NCI-H748 treated with DMSO at 0.1 percent for 48 hours (cell line): ENCODE measurements around the gene LIPA.
A peak's percentile ranks its signal among the peaks of the same experiment; 100 is the strongest.
"Not testable (repeated sequence)": the region's sequence is repeated elsewhere in the genome, so short reads cannot be mapped to it uniquely, and the experiment has no call there.

Source experiments
- DNase-seq: peaks from one replicate; lab custom pipeline; 2025; lab: John Stamatoyannopoulos, UW

The LIPA gene

DNA sequence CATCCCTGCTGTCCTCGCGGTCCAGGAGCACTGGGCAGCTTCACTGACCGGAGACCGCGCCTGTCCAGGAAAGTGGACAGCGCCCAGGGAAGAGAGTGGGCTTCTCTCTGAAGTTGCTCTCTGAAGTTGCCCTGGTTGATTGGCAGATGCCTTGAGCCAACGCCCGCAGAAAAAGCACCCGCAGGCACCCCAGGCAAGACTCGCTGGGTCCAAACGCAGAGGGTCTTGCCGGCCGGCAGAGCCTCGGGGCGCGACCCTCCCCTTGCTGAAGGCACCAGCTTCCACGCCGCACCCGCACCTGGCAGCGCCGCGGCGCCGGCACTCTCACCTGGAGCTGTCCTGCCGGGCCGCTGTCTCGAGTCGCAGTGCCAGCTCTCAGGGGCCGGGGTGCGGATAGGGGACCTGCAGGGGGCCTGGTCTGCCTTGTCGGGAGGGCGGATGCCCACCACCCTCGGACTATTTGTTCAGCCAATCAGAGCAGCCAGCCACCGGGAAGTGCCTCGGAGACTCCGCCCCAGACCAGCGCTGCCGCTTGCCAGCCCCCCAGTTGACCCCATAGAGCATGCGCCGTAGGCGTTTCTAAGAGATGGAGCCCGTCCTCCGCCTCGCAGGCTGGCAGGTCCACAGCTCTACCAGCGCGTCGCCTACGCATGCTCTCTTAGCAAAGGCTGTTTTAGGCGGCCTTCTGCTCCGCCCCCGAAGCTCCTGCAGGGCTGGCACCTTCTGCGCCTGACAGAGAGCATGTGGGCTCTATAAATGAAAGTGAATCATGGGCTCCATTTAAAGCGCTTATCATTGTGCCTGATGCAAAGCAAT lies at the start of gene LIPA:
Gene LIPA (minus strand): TSS at position 367 of the 816 bp plus-strand sequence. CDS start 4,127 bp downstream, outside the sequence.
- DNase-seq, result peak; percentile 89

DNA sequence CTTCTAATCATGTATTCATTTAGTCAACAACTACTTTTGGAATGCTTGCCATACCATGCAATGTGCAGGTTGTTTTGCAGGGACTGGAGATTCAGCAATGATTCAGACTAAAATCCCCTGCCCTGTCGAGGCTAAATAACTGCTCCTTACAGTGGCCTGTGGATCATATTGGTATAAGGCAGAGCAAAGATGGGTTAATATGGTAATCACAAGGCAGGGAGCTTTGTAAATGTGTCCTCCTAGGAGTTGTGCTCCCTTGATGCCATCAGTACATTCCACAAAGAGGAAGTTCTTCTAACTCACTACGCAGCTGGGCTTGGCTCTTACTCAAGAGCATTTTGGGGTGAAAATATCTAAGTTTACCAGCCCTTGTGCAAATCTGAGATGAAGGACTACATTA lies 49.7 kb upstream of the LIPA start:
- no peak for DNase-seq

DNA sequence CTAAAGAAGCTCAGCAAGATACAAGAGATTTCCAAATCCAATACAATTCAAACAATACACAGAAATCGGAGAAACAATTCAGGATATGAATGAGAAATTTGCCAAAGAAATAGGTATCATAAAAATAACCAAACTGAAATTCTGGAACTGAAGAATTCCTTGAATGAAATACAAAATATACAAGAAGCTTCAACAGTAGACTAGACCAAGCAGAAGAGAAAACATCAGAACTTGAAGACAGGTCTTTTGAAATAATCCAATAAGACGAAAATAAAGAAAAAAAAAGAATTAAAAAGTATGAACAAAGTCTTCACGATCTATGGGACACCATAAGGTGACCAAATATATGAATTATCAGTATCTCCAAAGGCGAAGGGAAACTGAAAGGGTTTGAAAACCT lies 47.5 kb upstream of the LIPA start:
- no peak for DNase-seq

DNA sequence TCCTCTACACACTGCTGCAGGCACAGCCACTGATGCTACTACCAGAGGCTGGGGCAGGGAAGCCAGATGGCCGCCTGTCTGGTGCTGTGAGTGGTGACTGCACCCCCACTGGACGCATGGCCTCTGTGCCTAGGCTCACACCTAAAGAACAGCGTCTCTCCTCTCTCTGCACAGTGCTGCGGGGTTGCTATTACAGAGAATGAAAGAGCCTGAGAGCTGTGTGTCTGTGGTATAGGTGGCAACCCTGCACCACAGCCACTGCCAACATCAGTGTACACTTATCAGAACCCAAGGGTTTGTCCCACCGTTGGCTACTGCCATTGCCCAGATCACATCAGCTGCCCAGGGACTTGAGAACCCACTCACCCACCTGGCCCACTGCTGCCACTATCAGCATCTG lies 46.2 kb upstream of the LIPA start:
- DNase-seq, result no peak

DNA sequence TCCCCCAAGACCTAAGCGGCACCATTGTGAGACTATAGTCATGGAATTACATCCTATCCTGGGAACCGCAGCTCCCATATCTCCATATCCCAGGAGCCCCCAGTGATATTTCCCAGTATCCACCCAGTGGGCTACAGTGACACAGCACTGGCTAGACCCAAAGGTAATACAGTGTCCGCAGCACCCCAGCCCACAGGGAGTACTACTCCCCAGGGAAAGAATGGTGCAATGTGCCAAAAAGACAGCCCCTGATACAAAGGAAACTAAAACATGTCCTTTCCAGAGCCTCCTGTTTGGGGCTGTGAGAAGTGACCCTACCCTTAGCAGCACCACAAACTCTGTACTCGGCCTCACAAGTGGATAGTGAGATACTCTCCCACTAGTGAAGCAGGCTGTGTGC lies 45.8 kb upstream of the LIPA start:
- no peak for DNase-seq

DNA sequence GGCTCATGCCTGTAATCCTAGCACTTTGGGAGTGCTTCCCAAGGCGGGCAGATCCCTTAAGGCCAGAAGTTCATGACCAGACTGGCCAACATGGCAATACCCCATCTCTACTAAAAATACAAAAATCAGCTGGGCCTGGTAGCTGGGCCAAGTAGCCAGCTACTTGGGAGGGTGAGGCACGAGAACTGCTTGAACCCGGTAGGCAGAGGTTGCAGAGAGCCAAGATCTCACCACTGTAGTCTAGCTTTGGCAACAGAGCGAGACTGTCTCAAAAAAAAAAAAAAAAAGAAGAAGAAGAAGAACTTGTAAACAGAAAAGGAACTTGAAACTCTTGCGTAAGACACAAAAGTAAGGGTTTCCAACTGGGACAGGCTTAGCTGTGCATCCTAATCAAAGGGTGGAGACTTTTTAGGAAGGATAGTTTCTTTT lies 44.7 kb upstream of the LIPA start:
- DNase-seq, result no peak

DNA sequence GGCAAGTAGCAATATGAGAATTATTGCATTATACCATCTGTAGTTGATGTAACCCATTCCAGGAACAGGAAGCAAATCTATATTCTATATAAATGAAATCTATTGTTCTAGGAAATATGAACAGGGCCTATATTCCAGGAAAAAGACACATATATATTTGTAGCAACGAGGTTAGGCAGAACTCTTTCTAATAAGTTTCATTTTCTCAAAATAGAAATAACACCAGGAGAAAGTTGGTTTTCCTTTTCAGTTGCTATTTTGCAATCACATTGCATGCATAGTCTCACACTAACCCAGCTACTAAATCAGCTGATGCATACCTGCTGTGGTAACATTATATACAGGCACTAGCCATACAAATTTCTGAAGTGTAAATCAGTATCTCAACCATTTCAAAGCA lies 44.0 kb upstream of the LIPA start:
- DNase-seq, result no peak

DNA sequence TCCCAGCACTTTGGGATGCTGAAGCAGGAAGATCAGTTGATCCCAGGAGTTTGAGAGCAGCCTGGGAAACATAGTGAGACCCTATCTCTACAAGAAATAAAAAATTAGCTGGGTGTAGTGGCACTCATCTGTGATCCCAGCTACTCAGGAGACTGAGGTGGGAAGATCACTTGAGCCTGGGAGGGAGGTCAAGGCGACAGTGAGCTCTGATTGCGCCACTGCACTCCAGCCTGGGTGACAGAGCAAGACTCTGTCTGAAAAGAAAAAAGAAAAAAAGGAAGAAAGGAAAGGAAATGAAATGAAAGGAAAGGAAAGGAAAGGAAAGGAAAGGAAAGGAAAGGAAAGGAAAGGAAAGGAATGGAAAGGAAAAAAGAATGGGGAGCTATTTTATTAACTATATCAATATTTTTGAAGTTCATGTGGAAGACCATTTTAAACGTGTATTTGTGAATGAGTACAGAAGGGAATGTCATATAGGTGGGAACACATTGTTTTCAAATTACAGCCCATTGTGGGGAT lies 43.2 kb upstream of the LIPA start:
- no peak for DNase-seq

DNA sequence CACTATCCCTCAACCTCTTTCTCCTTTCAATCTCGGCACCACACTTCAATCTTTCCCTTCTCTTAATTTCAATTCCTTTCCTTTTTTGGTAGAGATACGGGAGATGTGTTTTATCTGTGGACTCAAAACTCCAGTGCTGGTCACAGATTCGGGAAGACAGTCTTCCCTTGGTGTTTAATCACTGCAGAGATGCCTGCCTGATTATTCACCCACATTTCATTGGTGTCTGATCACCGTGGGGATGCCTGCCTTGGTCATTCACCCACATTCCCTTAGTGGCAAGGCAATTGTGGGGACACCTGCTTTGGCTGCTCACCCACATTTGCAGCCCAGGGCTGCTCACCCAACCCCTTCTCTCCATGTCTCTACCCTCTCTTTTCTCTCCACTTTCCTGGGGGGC lies 33.7 kb upstream of the LIPA start:
- not testable (repeated sequence) for DNase-seq

DNA sequence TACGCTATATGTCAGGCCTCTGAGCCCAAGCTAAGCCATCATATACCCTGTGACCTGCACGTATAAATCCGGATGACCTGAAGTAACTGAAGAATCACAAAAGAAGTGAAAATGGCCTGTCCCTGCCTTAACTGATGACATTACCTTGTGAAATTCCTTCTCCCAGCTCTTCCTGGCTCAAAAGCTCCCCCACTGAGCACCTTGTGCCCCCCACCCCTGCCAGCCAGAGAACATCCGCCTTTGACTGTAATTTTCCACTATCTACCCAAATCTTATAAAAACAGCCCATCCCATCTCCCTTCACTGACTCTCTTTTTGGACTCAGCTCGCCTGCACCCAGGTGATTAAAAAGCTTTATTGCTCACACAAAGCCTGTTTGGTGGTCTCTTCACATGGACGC lies 33.1 kb upstream of the LIPA start:
- not testable (repeated sequence) for DNase-seq

DNA sequence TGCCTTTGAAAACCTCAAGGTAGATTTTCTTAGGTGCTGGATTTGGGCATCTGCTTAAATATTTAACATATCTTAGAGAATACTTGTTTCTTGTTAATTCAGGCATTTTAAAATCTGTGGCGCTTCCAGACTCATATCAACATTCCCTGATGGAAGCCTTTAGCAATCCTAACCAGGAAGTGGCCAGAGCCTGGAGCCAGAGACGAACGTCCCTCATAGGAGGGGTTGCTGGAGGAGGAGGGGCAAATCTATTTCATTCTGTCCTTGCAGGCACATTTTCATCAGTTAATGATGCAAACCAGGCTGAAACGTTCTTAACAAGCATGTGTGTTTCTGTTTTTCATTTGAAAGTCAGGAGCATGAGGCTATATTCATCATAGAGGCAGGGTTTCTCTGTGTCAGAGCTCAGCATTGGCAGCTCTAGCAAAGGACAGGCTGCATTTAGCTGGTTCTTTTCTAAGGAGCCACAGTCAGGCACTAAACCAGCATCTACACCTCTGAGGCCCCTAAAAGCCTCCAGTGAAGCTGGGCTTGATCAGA lies 32.4 kb upstream of the LIPA start:
- no peak for DNase-seq

DNA sequence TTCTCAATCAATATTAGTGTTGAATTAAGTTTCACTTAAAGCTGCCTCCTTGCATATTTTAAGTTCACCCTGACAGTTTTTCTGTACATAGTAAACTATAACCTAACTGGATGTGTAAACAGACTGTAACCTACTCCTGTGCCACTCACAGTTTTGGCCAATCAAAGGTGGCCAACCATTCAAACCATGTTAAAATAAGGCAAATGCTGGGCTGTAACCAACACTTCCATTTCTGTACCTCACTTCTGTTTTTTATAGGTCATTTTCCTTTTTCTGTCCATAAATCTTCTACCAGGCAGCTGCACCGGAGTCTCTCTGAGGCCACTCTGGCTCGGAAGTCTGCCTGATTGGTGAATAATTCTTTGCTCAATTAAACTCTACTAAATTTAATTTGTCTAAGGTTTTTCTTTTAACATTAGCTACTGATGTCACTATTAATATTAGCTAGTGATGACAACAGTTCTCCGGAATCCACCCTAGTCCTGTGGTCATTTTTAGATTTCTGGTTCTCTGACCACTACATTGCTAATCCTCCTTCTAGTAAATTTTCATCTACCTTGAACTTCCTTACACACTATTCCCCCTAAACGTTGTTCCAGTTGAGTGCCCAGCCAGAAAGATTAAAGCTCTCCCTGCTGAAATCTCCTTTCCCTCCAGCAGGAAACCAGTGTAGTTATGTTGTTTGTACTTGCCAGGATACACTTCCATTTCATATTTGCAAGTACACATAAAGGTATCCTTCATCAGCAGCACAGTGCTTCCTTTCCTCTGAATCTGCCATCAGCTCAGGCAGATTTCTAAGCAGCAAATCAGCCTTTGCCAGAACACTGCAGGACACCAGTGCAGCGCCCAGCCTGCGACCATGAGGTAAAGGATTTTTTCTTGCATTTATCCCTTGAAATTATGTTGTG lies 31.7 kb upstream of the LIPA start:
- DNase-seq, result no peak

DNA sequence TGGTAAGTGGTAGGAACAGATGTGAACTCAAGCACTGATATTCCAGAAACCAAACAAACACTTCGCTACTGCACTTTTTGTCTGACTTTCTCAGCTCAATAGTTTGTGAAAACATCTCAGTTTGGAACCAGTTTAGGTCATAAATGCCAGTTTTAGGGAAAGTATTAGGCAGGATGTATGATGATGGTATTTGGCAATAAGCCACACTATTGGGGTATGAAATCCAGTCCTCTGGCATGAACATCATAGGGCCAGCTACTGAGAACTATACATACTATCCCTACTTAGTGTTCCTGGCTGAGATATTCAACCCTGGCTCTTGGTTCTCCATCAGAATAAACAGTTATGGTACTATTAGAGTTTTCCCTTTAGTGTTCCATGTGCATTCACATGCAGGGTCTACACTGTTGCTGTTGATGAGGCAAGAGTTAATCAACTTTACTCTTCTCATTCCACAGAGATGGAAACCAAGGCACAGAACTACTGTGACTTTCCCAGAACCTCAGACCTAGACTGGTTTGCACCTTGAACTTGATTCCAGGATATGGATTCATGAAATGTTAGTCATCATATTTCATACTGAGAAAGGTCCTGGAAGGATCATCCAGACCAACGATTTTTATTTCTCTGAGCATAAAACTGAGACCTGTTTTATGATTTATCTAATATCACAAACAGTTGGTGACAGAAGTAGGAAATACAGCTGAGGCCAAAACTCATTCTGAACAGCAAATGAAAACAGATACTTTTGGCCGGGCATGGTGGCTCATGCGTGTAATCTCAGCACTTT lies 30.2 kb upstream of the LIPA start:
- DNase-seq, result no peak

DNA sequence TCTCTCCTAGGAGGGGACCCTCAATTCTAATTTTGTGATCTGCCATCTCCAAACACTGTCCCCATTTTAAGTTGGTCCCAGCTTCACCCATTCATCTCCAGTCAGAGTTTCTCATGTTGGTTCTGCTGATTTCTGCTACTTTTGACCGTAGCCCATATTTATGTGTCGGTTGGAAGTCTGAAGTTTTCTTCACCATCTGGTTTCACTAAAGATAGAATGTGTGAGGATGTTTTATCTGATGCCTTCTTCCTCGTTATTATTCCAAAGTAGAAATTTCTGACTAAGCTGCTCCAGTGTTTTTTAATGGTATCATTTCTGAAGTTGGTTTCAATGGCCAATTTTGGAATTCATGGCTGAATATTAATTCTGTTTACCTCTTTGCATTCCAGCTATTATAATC lies 28.9 kb upstream of the LIPA start:
- DNase-seq, result no peak

DNA sequence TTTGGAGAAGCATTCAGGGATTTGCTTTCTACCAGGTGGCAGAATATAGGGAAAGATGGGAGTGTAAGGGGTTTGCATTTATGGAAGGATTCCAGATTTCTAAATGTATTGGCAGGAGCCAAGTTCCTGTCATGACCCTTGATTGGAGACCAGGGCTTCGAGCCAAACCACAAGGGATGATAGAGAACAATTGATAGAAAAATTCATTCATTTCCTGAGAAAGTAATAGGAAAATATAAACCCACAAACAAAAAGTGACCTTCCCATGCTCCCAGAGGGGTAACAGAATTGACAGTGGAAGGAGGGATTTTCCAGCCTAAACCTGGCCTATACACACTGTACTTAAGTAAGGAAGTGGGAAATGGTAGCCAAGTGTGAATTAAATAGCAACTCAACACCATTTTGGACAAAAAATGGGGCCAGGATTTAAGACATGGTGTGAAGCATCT lies 27.9 kb upstream of the LIPA start:
- DNase-seq, result no peak

DNA sequence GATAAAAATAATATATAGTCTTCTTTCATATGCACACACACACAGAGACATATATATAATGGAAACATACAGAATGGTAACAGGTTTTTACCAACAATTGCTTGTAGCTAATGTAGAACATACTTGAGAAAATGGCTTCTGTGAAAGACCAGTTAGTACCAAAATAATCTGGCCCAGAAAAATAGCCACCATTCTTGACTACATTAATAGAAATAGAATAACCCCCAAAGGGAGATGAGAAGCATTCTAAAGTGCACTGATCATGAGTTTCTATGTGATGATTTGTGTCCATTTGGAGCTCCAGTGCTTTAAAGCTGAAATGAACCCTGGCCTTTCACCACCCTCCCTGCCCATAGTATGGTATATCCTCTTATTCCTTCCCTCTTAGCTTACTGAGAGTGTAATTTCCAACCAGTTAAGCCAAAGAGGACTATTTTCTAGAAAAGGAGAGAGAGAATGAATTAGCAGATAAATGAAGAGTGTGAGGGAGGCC lies 27.4 kb upstream of the LIPA start:
- no peak for DNase-seq

DNA sequence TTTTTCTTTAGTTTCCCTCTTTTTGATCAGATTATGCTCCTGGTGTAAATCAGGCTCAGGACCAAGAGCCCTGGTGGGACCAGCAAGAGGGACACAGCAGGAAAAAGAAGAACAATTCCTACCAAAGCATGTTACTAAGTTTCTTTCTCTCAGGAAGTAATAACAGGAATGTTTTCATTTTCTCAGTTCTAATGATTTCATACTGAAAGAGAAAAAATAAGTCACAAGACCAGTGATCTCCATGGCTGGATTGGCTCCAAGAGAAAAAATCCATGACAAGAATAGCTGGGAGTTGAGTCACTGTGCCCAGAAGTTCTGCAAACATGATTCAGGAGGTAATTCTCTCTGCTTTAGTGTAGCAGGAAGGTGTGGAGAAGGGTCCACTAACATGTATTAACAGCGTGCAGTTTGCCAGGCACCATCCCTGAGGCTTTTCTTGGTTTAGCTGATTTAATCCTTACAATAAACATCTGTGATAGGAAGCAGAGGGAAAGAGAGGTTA lies 26.5 kb upstream of the LIPA start:
- no peak for DNase-seq

DNA sequence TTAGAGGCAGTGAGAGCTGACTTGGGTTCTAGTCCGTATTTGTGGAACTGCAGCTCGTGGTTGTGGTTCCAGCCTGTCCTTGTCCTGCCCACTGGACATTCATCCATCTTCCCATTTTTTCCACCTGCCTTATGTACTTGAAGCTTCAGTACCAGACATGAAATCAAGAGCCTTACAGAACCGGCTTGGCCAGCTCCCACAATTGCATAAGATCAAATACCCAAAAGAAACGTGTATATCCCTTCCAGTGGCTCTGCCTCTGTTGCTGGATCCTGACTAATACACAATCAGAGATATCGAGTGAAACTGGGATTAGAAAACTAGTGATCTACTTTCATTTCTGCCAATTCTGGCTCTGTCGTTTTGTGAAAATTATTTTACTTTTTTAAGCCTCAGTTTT lies 23.8 kb upstream of the LIPA start:
- DNase-seq, result no peak

DNA sequence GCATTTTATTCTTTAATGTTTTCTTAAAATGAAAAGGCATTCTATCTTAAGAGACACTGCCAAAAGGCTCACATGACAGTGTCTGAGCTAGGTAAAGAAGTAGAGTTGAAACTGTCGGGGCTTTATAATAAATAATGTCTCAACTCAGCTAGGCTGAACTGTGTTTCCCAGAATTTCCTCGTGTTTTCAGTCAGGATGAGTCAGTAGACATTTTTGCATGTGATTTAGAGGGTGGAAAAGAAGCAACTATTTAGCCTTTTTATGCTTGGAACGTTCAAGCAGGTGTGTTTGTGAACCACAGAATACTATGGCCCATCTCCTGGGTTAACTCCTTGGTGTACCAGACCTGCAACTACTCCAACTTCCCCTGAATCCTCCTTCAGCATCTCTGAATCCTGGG lies 23.4 kb upstream of the LIPA start:
- no peak for DNase-seq

DNA sequence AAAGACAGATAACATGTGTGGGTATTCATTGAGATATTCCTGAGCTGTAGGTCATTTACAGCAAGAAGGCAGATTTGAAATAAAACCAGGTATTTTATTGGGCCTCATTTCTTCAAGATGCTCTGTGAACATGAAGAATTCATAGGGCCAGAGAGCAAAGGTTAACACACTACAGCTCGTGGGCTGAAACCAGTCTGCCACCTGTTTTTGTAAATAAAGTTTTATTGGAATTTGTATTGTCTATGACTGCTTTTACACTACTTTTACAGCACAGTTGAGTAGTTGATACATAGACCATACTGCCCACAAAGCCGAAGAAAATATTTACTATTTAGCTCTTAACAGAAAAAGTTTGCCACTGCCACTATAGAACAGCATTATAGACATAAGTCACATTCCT lies 22.1 kb upstream of the LIPA start:
- no peak for DNase-seq

DNA sequence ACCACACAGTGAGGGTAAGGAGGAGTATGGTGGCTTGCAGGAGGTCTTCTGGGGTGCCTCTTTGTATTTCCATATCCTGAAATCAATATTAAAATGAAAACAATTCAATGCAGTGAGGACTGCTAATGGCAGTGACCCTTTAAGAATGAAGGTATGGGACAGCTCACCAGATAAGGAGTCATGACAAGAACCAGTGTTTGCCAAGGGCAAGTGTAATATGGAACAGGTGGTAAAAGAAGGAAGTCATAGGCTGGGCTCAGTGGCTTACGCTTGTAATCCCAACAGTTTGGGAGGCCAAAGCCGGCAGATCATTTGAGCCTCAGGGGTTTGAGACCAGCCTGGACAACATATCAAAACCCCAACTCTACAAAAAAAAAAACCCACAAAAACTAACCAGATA lies 20.0 kb upstream of the LIPA start:
- no peak for DNase-seq

DNA sequence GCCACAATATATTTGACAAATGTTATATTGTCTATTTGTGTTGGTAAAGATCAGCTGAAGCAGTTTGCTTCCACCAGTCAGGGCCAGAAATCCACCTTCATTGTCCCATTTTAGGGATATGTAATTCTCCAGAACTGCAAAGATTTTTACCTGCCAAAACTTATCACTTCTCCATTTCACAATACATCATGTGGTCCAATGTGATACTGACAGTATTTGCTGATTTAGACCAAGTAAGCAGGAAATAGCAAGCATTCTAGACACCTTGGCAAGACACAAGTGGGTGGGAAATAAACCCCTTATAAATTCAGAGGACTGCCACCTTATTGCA lies 18.5 kb upstream of the LIPA start:
- no peak for DNase-seq
